NB4 (cell line): Measurements from ENCODE around the gene TLR8.
A peak's percentile ranks its signal among the peaks of the same experiment; 100 is the strongest.

Source experiments
- DNase-seq: peaks from one replicate; pipeline ENCODE4 v3.0.0; 2010; ENCODE audit warnings: low read depth
- H3K4me3 ChIP-seq: one replicate; pipeline ENCODE4 v1.5.1; 2011; ENCODE audit warnings: mild to moderate bottlenecking, low read depth, low read length, moderate library complexity
- MYC ChIP-seq: IDR thresholded peaks from 2 replicates; pipeline ENCODE4 v1.6.1; 2011; ENCODE audit warnings: low read depth, low read length
- POLR2A ChIP-seq: IDR thresholded peaks from 2 replicates; pipeline ENCODE4 v1.6.1; 2011; ENCODE audit warnings: mild to moderate bottlenecking; ENCODE audit not compliant: insufficient read length; ENCODE audit errors: extremely low read depth
- TF ChIP-seq, protein P1 (sequence below): IDR thresholded peaks from 2 replicates; pipeline ENCODE4 v1.6.1; 2011; ENCODE audit warnings: low read depth, low read length
- TF ChIP-seq, protein P2 (sequence below): IDR thresholded peaks from one replicate; pipeline ENCODE4 v1.5.1; 2012; ENCODE audit warnings: low read depth, low read length

Gene TLR8

DNA sequence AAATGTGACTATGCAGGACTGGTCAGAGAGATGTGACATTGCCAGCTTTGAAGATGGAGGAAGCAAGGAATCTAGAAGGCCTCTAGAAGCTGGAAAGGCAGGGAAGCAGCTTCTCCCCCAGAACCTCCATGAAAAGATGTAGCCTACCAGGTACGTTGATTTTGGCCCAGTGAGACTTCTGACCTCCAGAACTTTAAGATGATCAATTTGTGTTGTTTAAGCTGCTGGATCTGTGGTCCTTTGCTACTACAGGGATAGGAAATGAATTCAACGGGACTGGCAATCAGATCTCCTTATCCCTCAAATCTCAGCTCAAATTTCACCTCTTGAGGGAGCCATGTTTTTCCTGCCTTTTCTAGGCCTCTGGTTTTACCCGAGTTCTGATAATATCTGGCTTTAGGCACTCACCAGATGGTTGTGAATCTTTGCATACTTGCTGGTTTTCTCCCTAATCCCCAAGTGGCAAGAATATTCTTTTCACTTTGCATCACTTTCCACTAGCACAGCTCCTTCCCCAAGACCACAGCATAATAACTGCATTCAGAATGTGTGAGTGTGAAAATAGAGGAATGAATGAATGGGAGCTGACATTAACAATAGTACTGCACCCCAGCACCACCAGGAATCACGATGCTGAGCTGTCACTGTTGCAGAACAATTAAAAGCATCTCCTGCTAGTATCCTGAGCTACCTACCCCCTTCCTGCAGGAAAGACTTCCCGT is 42.9 kb downstream of the TLR8 start:
- TF ChIP-seq, protein P1, sequence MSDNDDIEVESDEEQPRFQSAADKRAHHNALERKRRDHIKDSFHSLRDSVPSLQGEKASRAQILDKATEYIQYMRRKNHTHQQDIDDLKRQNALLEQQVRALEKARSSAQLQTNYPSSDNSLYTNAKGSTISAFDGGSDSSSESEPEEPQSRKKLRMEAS: no peak
- H3K4me3 ChIP-seq: no peak overlapping the region
- no peak for DNase-seq

DNA sequence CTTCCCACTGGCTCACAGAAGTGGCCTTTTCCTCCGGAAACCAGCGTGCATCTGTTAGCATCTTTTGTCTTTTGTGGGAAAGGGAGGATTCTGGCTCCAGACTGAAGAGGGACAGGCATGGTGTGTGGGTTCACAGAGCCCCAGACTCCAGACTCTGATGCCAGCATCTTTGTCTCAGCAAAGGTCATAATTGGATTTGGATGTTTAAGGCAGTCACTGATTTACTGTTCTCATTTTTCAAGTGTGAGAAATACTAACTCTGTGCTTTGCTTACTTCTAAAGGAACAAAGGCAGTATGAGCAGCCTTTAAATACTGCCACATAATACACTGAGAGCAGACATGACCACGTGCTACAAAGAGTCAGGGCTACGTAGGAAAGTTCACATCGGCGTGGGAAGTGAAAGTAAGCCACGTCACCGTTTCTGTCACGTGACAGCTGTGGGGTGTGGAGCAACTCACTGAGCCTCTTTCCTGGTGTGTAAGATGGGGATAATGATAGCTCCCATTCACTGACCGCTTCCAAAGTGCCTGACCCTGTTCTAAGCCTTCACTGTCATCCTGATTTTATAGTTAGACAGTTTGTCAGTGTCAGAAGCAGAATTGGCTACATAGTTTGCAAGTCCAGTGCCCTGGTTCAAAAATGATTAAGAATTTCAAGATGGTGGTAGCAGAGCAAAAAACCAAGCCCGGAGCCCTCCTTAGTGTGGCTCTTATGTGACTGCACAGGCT is 43.7 kb downstream of the TLR8 start:
- H3K4me3 ChIP-seq: no peak overlapping the region
- peak; percentile 83 for DNase-seq
- TF ChIP-seq MYC: peak; percentile 59; the same call in 1 of the 2 replicates
- TF ChIP-seq, protein P2, sequence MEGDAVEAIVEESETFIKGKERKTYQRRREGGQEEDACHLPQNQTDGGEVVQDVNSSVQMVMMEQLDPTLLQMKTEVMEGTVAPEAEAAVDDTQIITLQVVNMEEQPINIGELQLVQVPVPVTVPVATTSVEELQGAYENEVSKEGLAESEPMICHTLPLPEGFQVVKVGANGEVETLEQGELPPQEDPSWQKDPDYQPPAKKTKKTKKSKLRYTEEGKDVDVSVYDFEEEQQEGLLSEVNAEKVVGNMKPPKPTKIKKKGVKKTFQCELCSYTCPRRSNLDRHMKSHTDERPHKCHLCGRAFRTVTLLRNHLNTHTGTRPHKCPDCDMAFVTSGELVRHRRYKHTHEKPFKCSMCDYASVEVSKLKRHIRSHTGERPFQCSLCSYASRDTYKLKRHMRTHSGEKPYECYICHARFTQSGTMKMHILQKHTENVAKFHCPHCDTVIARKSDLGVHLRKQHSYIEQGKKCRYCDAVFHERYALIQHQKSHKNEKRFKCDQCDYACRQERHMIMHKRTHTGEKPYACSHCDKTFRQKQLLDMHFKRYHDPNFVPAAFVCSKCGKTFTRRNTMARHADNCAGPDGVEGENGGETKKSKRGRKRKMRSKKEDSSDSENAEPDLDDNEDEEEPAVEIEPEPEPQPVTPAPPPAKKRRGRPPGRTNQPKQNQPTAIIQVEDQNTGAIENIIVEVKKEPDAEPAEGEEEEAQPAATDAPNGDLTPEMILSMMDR: no peak
- TF ChIP-seq, protein P1: peak; percentile 97
- TF ChIP-seq POLR2A: no peak

DNA sequence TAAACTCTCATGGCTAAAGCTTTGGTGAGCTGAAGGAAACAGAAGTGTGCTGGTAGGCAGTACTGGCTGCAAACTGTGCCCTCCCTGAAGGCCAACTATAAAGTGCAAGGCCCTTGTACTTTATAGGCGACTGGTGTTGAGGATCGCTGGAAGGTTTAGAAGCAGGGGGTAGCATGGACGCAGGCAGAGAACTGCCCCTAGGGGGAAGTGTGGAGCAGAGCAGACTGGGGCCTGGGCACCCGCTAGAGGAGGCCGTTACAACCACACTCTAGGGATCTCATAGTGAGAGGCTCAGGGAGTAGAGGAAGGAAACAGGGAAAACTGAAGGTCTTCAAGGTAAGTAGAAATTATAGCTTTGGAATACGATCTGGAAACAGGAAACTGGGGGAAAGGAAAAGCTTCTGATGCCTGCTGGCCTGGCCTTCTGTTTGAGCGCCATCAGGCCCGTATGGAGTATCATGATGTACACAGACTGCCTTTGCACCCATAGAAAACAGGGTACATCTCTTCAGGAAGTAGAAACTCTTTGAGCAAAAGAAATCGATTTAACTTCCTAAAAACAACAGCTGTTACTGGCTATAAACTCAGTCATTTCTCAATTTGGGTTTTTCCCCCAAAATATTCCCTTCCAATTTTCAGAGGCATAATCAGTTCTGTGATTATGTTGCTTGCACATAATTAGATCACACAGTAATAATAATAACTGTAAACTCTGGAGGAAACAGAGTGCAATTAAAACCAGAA is 44.6 kb downstream of the TLR8 start:
- H3K4me3 ChIP-seq: peak overlapping the region; percentile 47
- TF ChIP-seq, protein P2: peak; percentile 85
- TF ChIP-seq, protein P1: no peak
- peak; percentile 91 for DNase-seq

DNA sequence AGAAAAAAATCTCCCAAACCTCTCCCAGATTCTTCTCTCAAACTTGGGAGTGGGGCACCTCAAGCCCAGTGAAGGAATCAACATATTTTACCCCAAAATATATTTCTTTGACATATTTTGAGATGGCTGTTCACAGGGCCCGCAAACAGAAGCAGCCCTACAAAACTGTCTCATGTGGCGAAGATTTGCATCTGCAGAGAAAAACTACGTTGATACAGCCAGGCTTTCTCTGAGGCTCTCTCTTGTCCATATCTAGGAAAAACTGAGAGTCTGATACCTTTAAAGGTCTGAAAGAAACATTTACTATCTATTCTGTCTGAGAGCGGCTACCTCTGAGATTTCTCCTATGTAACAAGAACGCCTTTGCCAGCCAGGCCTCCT is 45.2 kb downstream of the TLR8 start:
- TF ChIP-seq POLR2A (no peak), MYC (no peak)
- TF ChIP-seq, protein P1: no peak
- TF ChIP-seq, protein P2: no peak
- peak; percentile 38 for DNase-seq
- peak overlapping the region; percentile 15 for H3K4me3 ChIP-seq

DNA sequence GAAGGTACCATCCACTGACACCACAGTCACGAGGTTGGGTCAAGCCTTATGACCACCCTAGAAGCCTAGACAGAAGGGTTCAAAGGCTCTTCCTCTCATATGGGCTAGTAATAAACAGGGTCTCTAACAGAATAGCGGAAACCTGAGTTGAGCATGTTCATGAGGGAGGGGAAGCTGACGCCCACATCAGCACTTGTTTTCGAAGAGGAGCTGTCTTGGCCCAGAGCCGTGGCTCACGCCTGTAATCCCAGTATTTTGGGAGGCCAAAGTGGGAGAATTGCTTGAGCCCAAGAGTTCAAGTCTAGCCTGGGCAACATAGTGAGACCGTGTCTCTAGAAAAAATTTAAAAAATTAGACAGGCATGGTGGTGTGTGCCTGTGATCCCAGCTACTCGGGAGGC is 47.0 kb downstream of the TLR8 start:
- no peak for DNase-seq
- TF ChIP-seq, protein P1: no peak
- TF ChIP-seq, protein P2: no peak
- TF ChIP-seq POLR2A (no peak), MYC (no peak)
- H3K4me3 ChIP-seq: no peak overlapping the region

DNA sequence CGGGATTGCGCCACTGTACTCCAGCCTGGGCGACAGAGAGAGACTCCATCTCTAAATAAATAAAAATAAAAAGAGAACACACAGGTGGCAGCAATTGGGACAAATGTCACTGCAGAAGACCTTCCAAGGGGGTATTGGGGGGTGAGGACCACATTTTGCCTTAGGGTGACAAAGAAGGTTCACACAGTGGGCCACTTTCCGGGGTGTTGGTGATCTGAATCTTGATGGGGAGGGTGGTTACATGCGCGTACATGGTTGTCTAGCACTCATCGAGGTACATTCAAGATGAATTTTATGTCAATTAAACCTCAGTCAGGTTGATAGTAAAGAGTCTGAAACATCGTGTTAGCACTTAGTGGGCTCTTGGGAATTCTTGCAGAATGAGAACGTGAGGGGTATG is 48.0 kb downstream of the TLR8 start:
- TF ChIP-seq, protein P2: no peak
- no peak for TF ChIP-seq POLR2A
- TF ChIP-seq, protein P1: no peak
- TF ChIP-seq MYC: no peak
- peak overlapping the region; percentile 71 for H3K4me3 ChIP-seq
- no peak for DNase-seq
